Peyer's patch (tissue), 4 donors: ENCODE measurements around the gene DNAJC8.

Source experiments
- CTCF ChIP-seq, 6 experiments: fragments of 450-650 bp in 4 of 6; fragments of 200-600 bp in 2 of 6; sonication (generic) in 1 of 6; IDR thresholded peaks; one replicate each; pipeline ENCODE4 v1.5.1; 2017 to 2019; ENCODE audit warnings: antibody characterized with exemption in 6 of 6, mild to moderate bottlenecking in 3 of 6, moderate library complexity in 1 of 6
- POLR2A ChIP-seq, 2 donors: fragments of 450-650 bp; IDR thresholded peaks; one replicate each; pipeline ENCODE4 v1.5.1; 2017; ENCODE audit warnings: antibody characterized with exemption in 2 of 2, mild to moderate bottlenecking in 2 of 2, moderate library complexity in 2 of 2

DNA sequence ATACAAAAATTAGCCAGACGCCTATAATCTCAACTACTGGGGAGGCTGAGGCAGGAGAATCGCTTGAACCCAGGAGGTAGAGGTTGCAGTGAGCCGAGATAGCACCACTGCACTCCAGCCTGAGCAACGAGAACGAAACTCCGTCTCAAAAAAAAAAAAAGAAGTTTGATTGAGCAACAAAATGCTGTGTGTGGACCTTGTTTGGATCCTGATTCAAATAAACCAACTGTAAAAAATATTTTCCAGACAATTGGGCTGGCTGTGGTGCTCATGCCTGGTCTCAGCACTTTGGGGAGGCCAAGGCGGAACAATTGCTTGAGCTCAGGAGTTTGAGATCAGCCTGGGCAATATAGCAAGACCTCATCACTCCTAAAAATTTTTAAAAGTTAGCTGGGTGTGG is 73.1 kb downstream of the DNAJC8 start:
- TF ChIP-seq POLR2A (IDR thresholded peaks at IDR 0.05) (no peak), CTCF (IDR thresholded peaks at IDR 0.05) (no peak)
